Kidney capillary endothelial cell (primary cell): ENCODE measurements around the gene TIGAR.

ENCODE experiments used
- DNase-seq: peaks from one replicate; pipeline ENCODE4 v3.0.0-alpha.2; 2018; ENCODE audit warnings: low spot score

TIGAR gene

DNA sequence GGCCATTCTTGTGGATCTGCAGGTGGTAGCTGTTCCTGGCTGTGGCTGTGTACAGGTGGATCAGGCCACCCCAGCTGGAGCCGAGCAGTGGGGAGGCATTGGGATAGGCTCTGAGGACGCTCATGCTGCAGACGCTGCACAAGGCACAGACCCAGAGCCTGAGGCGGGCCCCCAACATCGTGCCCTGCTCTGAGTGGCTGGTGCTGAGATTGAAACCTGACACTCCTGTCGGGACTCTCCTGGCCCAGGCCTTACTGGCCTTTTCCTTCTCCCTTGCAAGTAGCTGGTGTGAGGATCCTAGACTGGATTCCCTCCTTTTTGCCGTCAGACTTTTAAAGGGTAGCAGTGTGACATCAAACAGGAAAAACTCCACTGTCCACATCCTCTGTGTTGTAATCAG is 58.4 kb downstream of the TIGAR start, which contains the start of gene FGF23:
Gene FGF23 (minus strand): TSS at position 308 of the 400 bp plus-strand sequence. CDS start 130 bp downstream, at position 178.
- DNase-seq = no peak

DNA sequence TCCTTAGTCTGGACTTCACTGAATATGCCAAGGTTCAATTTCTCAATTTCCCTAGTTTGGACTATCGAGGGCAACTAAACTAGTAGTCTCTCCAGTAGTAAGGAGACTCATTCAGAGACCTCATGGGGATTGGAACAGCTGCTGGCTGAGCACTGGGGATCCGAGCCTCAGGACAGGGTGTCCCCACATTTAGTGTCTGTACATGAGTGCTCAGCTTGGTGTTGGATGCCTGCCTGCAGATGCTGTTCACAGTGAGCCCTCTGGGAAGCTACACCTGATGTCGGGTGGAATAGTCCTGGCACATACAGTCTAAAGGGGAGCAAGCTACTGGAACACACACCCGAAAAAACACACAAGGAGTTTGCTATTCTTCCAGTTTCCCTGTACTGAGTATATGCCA is 59.3 kb downstream of the TIGAR start:
- no peak for DNase-seq

DNA sequence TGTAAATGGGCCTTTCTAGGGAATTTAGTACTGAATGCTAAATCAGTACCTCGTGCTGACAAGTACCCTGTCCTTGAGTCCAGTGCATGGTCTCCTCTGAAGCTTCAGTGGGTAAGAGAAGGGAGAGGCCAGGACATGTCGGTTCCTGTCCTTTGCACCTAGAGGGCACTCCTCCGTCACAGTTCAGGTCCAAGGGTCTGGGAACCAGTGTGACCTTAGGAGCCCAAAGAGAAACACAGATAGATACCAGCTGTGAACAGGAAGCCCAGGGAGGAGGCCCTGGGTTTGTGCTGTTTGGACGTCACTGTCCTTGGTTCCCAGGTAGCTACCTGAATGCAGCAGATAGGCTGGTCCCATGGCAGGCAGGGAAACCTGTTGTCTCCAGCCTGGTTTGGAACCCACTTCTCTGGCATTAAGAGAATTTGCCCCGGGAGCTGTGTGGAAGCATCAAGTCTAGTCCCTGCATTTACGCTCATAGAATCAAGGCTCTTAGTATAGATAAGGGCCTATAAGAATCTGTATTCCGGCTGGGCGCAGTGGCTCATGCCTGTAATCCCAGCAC is 62.4 kb downstream of the TIGAR start:
- DNase-seq = no peak

DNA sequence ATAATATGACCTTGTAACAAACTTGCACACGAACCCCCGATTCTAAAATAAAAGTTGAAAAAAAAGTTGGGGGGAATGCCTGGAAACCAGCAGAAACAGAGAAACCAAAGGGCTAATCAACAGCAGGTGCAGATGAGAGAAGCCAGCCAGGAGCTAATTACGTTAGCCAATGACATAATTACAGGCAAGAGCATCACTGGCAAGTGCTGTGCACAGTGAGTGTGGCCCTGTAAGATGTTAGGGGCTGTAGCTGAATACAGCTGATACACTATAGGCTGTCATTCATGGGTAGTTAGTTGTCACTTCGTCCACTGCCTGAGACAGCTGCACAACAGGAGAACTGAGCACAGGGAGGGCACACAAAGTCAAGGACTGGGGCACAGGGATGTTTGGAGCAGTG is 65.8 kb downstream of the TIGAR start:
- no peak for DNase-seq

DNA sequence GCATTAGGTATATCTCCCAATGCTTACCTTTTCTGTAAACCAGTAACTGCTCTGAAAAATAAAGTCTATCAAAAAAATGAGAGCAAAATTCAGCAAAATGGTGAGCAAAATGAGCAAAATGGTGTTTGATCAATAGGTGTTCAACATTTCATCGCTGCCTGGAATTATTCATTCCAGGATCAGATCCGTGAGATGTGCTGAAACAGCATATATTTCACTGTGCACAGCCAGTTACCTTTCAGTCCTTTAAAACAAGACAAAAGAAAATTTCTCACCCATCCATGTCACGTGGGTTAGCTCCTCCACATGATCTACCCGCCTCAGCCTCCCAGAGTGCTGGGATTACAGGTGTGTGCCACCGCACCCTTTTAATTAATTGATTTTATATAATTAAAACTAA is 66.6 kb downstream of the TIGAR start:
- DNase-seq = no peak

DNA sequence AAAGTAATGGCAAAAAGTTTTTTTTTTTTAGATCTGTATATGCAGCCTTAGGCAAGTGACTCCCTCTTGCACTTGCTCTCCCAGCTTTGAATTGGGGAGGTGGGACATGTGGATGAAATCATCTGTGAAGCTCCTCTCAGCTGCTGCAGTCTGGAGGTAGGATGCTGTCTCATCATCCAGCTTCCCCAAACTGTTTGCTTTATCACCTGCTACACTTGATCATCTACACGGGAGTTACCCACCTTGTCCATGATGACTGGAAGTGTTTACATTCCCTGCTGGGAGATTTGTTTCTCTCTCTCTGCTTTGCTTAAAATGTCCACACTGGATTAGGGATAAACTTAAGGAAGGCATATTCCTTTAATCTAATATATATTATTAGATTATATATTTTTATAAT is 67.0 kb downstream of the TIGAR start:
- DNase-seq = no peak

DNA sequence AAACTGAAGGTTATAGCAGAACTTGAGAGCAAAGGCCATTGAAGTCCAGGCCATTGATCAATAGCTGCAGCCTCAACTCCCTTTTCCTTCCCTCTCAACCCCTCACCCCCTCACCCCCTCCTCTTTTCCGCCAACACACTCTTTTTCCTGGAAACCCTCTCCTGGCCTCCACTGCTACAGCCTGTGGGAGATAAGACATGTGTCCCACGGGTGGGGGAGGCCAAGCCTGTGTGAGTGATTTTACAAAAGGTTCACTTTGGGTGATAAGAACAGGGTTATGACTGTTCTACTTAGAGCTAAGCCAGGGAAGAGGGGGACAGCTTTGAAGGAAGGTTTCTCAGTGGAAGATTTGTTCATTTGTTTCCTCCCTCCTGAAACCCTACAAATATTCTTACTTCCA is 67.6 kb downstream of the TIGAR start:
- DNase-seq = no peak

DNA sequence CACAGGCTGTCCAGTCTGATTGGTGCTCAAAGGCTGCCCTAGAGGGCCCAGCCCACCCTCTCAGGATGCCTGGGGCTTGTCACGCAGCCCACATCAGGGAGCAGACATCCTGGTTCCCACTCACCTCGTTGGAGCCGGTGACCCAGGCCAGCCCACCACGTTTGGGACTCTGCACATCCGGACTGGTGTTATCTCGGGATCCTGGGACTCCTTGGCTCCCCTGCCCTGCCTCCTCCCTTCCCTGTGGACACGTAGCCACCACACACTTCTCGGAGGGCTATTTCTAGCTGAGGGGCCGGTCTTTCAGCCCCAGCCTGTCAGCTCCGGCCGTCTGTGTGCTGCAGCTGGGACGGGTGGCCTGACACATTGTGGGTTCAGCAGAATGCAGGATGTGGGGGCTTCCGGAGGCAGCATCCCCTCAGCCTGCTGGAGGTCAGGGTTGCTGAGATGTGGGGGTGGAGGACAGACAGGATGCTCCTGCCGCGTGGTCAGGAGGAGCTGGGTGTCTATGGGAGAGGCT is 71.3 kb downstream of the TIGAR start:
- peak; percentile 82 for DNase-seq

DNA sequence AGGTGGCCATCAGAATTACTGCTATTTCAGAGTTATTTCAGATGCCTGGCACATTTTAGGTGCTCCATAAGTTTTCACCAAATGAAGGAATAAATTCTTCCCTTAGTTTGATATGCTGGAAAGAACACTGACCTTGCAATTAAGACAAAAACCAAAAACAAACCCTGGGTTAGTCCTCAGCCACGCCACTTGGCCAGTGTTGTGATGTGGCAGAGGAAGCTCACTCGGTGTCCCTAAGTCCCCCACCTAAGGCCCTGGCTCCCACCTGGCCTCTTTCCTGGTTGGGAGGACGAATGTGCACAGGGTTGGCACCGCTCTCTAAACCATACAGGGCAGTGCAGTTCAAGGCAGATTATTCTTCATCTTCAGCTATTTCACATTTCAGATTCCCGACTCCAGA is 72.2 kb downstream of the TIGAR start:
- DNase-seq = no peak

DNA sequence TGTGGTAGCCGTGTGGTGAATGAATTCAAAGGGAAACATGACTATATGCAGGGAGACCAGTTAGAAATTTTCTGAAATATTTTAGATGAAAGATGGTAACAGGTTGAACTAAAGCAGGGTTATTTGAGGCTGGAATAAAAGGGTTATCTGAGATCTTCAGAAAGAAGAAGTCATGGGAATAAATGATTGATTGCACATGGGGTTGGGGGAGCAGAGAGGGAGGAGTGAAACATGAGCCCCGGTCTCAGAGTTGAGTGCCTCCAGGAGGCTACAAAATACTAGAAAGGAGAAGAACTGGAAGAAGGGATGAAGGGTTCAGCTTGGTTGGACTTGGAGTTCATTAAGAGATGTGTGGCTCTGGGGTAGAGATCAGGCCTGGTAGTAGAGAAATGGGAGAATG is 74.8 kb downstream of the TIGAR start:
- no peak for DNase-seq

DNA sequence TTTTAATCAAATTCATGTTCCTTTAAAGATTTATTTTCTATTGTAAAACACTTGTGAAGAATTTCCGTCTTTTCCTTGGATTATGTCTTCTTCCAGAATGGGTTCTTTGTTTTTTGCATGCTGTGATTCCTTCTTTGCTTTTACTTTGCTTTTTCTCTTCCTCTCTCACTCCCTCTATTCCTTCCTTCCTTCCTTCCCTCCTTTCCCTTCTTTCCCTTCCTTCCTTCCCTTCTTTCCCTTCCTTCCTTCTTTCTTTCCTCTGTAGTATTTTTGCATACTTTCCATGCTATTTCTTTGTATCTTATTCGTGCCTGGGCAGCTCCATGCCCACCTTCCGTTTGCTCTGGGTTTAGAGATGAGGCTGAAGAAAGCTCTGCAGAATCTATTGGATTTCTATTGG is 80.1 kb downstream of the TIGAR start:
- no peak for DNase-seq

DNA sequence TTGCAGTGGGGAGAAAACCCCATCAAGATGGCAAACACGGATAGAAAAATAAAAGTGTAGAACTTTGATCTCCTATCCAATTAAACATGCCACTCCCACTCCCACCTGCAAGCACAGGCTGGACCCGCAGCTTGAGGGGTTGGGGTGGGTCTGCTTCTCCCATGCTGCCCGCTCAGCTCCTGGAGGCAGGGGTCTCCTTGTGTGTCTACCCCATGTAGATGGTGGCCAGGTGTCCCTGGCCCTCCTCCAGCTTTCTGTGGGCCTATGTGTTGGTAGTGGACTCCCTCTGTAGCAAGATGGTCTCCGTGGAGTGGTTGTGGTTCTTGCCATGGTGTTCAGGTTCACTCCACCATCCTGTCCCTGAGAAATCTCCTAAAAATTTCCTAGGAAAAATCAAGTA is 82.0 kb downstream of the TIGAR start:
- DNase-seq = no peak
